ENCODE measurements around the gene LANCL3. TPM values are rescaled to one million over a fixed set of nuclear protein-coding genes. Genes with fewer than 3 reads are reported as not detected.

LANCL3 gene
- total RNA-seq, 1 experiment from 2014 or later: not detected

DNA sequence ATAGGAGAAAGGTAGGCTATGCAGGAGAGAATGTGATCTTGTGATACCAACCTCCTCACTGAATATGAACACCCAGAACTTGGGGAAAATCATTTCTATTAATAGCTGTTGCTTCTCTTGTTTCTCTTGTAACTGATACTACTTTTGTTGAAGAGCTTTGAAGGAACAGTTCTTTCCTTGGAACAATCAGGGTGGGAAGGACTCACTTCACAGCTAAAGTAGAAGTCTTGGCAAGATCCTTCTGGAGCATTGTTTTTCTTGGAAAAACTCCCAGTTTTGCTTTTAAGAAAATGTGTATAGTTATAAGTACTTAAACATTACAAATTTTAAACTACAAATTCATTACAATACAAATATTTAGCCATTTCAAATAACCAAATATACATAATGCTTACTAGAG is 95.1 kb downstream of the LANCL3 start:
- in situ Hi-C loops (cut with HindIII; ENCODE audit: low pct_unique_long_range_greater_than_20kb, low sequenced_read_pairs): no loop called here
- DNase-seq (ENCODE audit: low read depth, low spot score): no peak

DNA sequence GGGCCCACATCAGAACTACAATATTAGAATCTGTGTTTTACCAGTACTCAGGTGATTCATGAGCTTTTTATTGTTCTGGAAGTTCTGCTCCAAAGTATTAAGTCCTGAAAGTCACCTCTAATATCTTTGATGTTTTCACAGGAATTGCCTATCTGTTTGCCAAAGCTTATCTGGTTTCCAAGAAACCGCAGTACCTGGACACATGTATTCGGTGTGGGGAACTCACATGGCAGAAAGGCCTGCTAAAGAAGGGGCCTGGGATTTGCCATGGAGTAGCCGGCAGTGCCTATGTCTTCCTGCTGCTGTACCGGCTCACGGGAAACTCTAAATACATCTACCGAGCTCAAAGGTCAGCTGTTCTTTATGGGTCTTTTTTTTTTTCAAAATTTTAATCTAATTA is 95.7 kb downstream of the LANCL3 start:
- no peak for DNase-seq (ENCODE audit: low read depth, low spot score)
- in situ Hi-C loops (cut with HindIII; ENCODE audit: low pct_unique_long_range_greater_than_20kb, low sequenced_read_pairs): no loop called here

DNA sequence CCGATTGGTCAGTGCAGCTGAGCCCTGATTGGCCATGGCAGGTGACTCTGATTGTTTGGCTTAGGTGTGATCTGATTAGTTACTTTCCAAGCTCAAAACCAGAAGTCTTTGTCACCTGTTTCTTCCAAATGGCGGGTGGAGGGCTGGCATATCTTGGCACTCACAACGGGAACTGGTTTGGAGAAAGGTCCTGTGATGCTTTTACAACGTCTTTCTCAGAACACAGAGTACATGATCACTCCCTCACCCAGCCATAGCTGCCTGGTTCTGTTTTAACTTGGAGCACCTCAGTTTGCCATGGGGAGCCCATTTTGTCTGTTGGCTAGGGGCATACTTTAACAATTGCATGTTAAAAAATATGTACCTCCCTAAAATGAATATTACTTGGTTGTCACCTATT is 101.1 kb downstream of the LANCL3 start:
- in situ Hi-C loops (cut with HindIII; ENCODE audit: low pct_unique_long_range_greater_than_20kb, low sequenced_read_pairs): no loop called here
- no peak for DNase-seq (ENCODE audit: low read depth, low spot score)

DNA sequence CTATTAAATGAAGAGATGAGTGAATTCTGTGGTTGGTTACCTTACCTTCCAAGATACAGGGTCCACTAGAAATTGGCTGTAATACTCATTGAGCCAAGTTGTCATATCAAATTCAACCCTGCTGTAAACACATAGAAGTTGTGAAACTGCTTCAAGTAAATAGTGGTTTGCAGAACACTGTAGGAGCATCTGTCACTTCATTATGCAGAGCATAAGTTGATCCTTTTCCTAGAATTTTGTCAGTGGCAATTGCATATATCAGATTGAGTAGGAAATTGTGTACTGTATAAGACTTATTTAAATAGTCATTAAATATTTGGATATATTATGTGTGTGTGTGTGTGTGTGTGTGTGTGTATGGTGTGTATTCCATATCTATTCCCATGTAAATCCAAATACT is 105.3 kb downstream of the LANCL3 start:
- in situ Hi-C loops (cut with HindIII; ENCODE audit: low pct_unique_long_range_greater_than_20kb, low sequenced_read_pairs): no loop called here
- DNase-seq (ENCODE audit: low read depth, low spot score): no peak

DNA sequence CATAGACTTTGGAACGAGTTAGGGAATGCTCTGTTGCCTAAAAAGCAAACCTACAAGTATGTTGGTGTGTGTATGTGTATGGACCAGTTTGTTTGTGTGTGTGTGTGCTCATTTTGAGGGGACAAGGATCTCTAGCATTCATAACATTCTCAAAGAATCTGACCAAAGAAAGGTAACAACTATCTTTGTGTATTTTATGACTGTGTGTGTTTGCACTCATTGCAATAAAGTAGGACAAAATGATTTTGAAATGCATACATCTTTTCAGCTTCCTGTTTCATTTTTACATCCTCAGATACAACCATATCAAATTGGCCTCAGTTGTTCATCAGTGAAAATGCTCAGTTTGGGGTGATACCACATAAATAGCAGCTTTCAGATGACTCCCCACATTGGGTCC is 105.8 kb downstream of the LANCL3 start:
- in situ Hi-C loops (cut with HindIII; ENCODE audit: low pct_unique_long_range_greater_than_20kb, low sequenced_read_pairs): no loop called here
- DNase-seq (ENCODE audit: low read depth, low spot score): no peak

DNA sequence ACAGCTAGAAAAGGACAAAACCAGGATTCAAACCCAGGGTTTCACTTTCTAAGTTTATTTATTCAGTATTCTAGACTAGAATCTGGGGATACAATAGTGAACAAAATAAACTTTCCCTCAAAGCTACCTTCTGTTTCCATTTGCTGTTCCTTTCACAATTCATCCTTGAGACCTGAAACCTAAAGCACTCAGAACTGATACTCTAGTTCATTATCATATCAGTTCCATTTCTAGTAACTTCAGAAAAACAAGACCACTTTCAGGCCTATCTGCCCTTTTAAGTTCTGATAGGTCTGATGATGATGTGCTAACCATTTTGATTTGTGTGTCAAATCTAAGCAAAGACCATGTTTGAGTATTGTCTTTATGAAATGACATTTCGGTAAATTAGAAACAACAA is 106.3 kb downstream of the LANCL3 start:
- in situ Hi-C loops (cut with HindIII; ENCODE audit: low pct_unique_long_range_greater_than_20kb, low sequenced_read_pairs): no loop called here
- no peak for DNase-seq (ENCODE audit: low read depth, low spot score)

DNA sequence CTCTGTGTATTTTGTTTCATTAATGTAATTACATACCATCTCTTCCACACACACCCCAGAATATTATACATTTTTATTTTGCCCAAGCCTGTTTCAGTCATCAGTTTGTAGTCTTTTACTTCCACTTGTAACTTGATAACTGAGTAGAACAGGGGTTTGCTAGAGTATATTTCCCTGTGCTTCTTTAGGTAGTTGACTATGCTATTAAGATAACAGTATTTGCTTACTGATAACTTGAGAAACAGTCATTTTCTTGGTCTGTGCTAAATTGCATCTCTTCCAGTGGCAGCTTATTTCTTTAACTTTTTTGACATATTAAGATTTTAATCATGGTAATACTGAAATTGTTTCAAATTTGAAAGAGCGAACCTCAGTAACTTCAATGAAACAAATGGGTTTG is 107.1 kb downstream of the LANCL3 start:
- in situ Hi-C loops (cut with HindIII; ENCODE audit: low pct_unique_long_range_greater_than_20kb, low sequenced_read_pairs): no loop called here
- DNase-seq (ENCODE audit: low read depth, low spot score): no peak

DNA sequence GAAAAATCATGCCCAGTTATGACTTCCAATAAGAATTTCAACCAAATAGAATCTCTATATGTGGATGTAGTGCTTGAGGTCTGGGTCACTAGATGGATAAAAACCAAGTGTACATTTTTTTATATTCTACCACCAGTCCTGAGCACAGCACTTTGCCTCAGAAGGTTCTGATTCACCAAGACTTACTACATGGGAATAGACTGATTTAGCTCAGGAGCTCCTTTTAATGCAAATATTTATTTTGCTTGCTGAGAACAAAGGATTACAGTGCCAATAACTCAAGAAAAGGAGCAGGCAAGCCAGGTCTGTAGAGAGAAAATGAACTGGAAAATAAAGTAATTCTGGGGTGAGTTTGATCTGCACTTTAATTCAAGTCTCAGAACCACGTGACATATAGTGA is 107.8 kb downstream of the LANCL3 start:
- no peak for DNase-seq (ENCODE audit: low read depth, low spot score)
- in situ Hi-C loops (cut with HindIII; ENCODE audit: low pct_unique_long_range_greater_than_20kb, low sequenced_read_pairs): no loop called here

DNA sequence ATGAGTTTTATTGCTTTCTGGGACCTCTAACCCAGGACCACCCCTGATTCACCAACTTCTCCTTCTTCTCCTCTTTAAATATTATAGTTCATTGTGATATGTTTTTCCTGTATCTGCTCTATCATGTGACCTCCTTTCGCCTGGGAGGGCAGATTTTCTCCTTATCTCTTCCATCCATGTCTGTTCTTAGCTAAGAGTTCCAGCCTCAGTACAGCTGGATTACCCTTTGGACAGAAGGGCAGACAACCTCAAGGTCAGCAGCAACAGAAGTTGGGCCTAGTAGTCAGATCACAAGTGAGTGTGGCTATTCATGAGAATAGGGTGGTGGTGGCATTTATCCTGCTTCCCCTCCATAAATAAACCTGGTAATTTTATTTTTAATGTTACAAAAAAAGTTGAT is 108.4 kb downstream of the LANCL3 start:
- no peak for DNase-seq (ENCODE audit: low read depth, low spot score)
- in situ Hi-C loops (cut with HindIII; ENCODE audit: low pct_unique_long_range_greater_than_20kb, low sequenced_read_pairs): no loop called here

DNA sequence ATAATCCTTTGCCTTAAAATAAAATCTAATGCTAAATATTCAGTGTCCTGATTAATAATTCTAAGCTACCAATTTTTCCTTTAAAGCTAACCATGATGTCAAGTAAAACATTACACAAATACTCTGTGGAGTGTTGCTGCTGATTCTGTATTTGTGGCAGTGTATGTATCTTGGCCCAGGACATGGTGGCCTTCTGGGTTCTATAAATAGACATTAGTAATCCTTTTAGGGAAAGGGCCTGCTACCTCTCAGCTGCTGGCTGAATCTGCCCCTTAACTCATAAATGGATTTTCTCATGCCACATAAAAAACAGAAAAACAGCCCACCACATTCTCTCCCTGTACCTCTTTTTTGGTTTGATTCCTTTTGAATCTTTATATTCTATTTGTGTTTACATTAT is 113.0 kb downstream of the LANCL3 start:
- in situ Hi-C loops (cut with HindIII; ENCODE audit: low pct_unique_long_range_greater_than_20kb, low sequenced_read_pairs): no loop called here
- no peak for DNase-seq (ENCODE audit: low read depth, low spot score)

DNA sequence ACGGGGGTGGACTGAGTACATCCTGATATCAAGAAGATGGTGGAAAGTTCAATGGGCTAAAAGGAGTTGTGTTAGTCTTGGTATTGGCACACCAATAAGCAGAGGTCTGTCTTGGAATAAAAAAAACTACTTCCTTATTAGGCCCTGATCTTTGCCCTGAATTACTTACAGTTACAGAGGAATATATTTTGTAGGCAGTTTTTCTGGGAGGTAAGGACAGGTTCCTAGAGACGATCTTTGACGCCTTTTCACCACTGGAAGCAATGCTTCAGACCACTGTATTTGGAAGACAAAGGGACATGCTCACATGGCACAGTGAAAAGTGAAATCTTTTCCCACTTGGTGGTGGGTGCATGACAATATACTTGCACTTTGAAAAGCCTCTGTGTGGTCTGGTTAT is 113.5 kb downstream of the LANCL3 start:
- in situ Hi-C loops (cut with HindIII; ENCODE audit: low pct_unique_long_range_greater_than_20kb, low sequenced_read_pairs): no loop called here
- no peak for DNase-seq (ENCODE audit: low read depth, low spot score)

DNA sequence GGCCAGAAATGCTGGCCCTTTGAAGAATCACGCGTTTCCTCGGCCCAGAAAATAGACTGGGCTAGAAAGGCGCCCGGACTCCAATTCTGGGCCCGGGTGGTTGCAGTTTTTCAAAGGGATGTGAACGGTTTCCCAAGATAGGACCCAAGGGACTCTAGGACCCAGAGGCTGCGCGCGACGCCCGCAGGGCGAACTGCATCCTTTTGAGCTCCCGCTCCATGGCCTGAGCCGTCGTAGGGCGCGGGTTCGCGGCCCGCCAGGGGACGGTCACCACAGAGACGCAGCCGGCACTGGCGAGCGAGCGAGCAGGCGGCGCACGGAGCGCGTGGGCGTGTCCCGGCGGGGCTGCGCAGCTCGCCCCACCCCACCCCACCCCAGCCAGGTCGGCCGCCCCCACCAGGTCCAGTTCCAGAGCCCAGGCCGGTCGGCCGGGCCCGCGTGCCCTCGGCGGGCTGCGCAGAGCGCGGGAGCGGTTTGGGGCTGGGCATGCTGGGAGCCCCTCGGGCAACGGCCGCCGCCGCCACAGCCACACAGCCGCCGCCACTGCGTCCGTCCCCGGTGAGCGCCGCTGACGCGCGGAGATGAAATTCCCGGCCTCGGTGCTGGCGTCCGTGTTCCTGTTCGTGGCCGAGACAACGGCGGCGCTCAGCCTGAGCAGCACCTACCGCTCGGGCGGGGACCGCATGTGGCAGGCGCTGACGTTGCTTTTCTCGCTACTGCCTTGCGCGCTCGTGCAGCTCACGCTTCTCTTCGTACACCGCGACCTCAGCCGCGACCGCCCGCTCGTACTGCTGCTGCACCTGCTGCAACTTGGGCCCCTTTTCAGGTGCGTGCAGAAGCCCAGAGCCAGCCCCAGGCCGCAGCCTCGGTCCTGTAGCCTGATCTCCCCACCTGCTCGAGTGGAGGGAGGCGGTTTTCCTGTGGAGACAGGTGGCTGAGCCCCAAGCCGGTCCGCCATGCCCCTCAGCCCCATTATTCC is 114.2 kb downstream of the LANCL3 start, which contains the start of gene XK:
XK (plus strand) TSS at position 411 of the 979 bp plus-strand sequence; CDS start at position 582, 171 bp downstream.
- in situ Hi-C loops (cut with HindIII; ENCODE audit: low pct_unique_long_range_greater_than_20kb, low sequenced_read_pairs): no loop called here
- peak; percentile 53 for DNase-seq (ENCODE audit: low read depth, low spot score)

DNA sequence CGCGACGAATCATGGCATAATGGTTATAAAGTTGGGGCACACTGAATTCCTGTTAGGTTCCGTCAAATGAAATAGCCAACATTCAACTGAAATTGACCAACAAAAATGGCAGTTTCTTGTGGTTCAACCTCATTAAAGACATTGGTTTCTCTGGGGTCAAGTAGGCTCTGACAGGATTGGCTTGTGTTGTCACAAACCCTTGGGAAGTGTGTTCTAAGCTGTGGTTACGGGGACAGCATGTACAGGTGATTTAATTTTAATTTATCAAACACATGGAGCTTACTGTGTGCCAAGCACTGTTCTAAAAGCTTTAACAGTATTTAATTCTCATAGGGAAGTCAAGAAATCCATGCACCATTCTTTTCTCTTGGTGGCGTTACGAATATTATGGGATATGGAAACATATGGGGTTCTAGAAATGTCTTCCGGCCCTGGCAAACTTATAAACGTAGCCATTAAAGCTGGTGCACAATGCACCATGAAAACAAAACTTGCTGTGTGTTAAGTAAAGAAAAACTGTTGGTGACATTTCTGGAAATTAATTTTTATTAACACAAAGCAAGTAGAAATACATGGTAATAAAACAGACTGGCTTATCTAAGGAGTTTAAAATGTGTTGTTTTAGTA is 115.0 kb downstream of the LANCL3 start:
- no peak for DNase-seq (ENCODE audit: low read depth, low spot score)
- in situ Hi-C loops (cut with HindIII; ENCODE audit: low pct_unique_long_range_greater_than_20kb, low sequenced_read_pairs): no loop called here

DNA sequence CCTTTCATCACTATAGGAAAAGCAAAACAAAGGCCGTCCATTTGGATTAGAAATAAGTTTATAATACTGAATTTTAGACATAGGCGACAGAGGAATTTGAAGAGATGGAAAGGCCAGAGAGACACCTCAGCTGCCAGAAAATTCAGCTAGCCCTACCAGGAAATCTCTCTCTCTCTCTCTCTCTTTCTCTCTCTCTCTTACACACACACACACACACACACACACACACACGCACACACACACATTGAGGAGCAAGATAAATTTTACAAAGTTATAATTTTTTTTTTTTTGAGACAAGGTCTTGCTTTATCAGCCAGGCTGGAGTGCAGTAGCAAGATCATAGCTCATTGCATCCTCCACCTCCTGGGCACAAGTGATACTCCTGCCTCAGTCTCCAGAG is 115.5 kb downstream of the LANCL3 start:
- in situ Hi-C loops (cut with HindIII; ENCODE audit: low pct_unique_long_range_greater_than_20kb, low sequenced_read_pairs): no loop called here
- no peak for DNase-seq (ENCODE audit: low read depth, low spot score)

DNA sequence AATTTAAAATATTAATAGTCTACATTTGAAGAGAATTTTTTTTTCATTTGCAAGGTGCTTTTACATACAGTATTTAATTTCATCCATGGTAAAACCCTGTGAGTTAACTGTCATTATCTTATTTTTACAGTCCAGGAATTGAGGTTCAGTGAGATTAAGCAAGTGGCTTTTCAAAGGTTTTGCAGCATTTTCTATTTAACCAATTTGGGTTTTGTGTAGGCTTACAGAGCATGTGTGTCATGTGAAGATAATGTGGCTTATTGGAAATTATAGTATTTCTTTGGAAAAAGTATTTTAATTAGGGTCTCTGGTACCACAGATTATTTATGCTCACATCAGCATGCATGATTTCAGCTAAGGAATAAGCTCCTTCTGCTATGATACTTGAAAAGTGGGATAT is 118.7 kb downstream of the LANCL3 start:
- in situ Hi-C loops (cut with HindIII; ENCODE audit: low pct_unique_long_range_greater_than_20kb, low sequenced_read_pairs): no loop called here

DNA sequence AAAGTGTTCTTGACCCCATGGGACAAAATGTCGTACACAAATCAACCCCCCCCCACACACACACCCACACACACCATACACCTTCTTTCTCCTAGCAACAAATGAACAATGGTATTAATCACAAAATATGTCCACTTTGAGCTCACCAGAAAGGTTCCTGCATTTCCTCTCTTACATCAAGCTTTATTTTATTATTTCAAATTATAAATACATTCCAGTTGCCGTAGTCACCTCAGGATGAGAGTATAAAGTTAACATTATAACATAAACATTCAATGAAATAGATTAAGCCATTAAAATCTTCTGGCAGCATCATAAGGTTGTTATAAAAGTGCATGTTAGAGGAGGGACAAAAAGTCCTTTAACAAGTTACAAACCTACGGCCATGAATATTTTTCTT is 121.5 kb downstream of the LANCL3 start:
- no peak for DNase-seq (ENCODE audit: low read depth, low spot score)
- in situ Hi-C loops (cut with HindIII; ENCODE audit: low pct_unique_long_range_greater_than_20kb, low sequenced_read_pairs): no loop called here

More for the DNA sequence above, 118.7 kb downstream of the LANCL3 start:
- no peak for DNase-seq (ENCODE audit: low read depth, low spot score)

DNA sequence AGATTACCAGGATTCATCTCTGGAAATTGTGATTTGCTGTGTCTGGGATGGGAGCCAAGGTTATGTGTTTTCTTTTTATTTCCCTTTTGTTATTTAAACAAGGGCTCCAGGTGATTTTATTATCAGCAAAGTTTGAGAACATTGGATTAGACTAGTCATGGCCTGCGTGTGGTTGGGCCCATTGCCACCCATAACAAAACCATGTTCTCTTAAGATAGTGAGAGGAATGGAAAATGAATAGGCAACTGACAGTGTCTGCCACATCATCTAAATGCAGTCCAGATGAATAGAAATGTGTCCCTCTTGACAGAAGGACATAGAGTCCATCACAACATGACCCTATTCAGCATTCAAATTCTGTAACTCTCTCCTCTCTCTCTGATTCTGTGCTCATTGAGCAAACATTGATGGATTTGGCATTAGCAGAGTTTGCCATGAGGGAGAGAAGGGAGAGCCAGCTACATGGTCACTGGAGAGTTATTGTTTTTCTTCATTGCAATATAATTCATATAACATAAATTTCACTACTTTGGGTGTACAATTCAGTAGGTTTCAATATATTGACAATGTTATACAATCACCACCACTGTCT is 125.8 kb downstream of the LANCL3 start:
- in situ Hi-C loops (cut with HindIII; ENCODE audit: low pct_unique_long_range_greater_than_20kb, low sequenced_read_pairs): no loop called here
- DNase-seq (ENCODE audit: low read depth, low spot score): no peak

DNA sequence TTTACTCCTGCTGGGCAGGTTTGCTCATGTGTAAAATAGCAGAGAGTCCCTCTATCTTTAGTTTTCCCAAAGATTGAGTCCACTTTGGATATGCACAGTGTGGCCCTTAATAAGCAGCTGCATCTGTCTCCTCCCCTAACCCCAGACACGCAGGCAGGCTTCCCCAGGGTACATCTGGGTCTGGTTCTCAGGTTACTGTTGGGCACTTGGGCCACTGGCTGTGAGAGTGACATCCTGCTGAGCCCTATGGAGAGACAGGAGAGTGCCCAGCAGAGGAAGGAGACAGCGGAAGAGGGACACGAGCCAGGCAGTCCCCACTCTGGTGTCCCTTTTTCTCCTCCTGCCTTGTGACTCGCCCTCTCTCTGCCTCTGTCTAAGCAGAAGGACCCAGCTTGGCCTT is 130.1 kb downstream of the LANCL3 start:
- no peak for DNase-seq (ENCODE audit: low read depth, low spot score)
- in situ Hi-C loops (cut with HindIII; ENCODE audit: low pct_unique_long_range_greater_than_20kb, low sequenced_read_pairs): no loop called here

DNA sequence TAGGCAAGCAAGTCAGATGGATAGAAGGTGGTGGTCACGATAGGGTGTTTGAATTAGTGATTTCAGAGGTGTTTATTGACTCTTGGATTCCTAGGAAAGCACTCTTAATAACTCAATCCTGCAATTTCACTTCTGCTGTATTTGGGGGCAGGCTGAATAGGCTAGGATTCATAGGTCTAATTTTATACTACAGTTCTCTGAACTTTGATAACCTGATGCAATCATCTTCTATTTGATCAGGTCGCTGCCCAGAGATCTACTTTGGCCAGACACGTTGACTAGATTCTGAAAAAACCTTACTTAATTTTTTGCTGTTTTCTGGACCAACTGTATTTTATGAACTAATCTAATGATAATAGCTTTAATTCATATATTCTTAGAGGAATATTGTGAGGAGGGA is 140.5 kb downstream of the LANCL3 start:
- DNase-seq (ENCODE audit: low read depth, low spot score): no peak
- in situ Hi-C loops (cut with HindIII; ENCODE audit: low pct_unique_long_range_greater_than_20kb, low sequenced_read_pairs): no loop called here
